Breast epithelium (tissue), 3 donors: Measurements from ENCODE around the gene COG1.

Experiments used
- CTCF ChIP-seq, 3 donors: fragments of 450-650 bp; IDR thresholded peaks; one replicate each; pipeline ENCODE4 v1.5.1; 2016 to 2017; ENCODE audit warnings: antibody characterized with exemption in 3 of 3, mild to moderate bottlenecking in 3 of 3, moderate library complexity in 3 of 3
- POLR2A ChIP-seq: fragments of 450-650 bp; IDR thresholded peaks from one replicate; pipeline ENCODE4 v1.6.1; 2016; ENCODE audit warnings: antibody characterized with exemption, mild to moderate bottlenecking, moderate library complexity

DNA sequence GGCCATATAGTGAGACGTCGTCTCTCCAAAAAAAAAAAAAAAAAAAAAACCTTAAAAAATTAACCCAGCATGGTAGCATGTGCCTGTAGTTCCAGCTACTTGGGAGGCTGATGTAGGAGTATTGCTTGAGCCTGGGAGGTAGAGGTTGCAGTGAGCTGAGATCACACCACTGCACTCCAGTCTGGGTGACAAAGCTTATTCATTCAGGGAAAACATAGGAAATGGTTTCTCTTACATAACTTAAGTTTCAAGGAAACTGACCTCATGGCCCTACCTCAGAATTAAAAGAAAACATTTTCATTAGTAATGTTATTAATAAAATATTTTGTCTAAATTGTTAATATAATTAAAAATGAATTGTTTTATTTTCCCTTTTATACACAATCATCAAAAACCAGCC is 31.4 kb downstream of the COG1 start:
- TF ChIP-seq CTCF (IDR thresholded peaks at IDR 0.05), result no peak
- TF ChIP-seq POLR2A, result no peak
